K562 (cell line): Measurements from ENCODE around the gene FOXRED2. TPM values are rescaled to one million over a fixed set of nuclear protein-coding genes. Genes with fewer than 3 reads are reported as not detected.

Experiments used
- ARNT ChIP-seq, 2 experiments: fragments of 450-650 bp; IDR thresholded peaks; 2 replicates each; pipeline ENCODE4 v1.6.1; 2016; ENCODE audit warnings: mild to moderate bottlenecking in 1 of 2
- CEBPB ChIP-seq: fragments of 450-650 bp; IDR thresholded peaks from 2 replicates; pipeline ENCODE4 v1.6.1; 2016; ENCODE audit warnings: missing genetic modification characterization, missing compliant biosample characterization
- ETV5 ChIP-seq: sonication (generic); formaldehyde crosslinking; IDR thresholded peaks from 2 replicates; pipeline ENCODE4 v1.4.0; 2020; ENCODE audit warnings: low read depth, mild to moderate bottlenecking, missing genetic modification reagents
- FOXK1 ChIP-seq: sonication (generic); formaldehyde crosslinking; IDR thresholded peaks from 2 replicates; pipeline ENCODE4 v1.8.0; 2022; ENCODE audit warnings: missing genetic modification reagents, mild to moderate bottlenecking, borderline replicate concordance
- FOXP1 ChIP-seq: sonication (generic); formaldehyde crosslinking; IDR thresholded peaks from 2 replicates; pipeline ENCODE4 v1.8.0; 2022; ENCODE audit warnings: mild to moderate bottlenecking, missing genetic modification reagents
- HCFC1 ChIP-seq: IDR thresholded peaks from 2 replicates; pipeline ENCODE4 v1.6.1; 2012; ENCODE audit warnings: low read depth, low read length, improper control_type of control experiment
- KDM2B ChIP-seq: fragments of 250-450 bp; sonication (Bioruptor Pico); IDR thresholded peaks from 2 replicates; pipeline ENCODE4 v1.8.0; 2021; ENCODE audit warnings: mild to moderate bottlenecking, moderate library complexity
- LARP7 ChIP-seq: fragments of 450-650 bp; IDR thresholded peaks from 2 replicates; pipeline ENCODE4 v1.6.1; 2016
- MEIS2 ChIP-seq: fragments of 450-650 bp; IDR thresholded peaks from 2 replicates; pipeline ENCODE4 v1.6.1; 2014; ENCODE audit warnings: mild to moderate bottlenecking; ENCODE audit not compliant: partially characterized antibody
- NCOR1 ChIP-seq: fragments of 450-650 bp; IDR thresholded peaks from 2 replicates; pipeline ENCODE4 v1.6.1; 2016; ENCODE audit warnings: mild to moderate bottlenecking, moderate library complexity
- NR2C1 ChIP-seq, 2 experiments: fragments of 450-650 bp; IDR thresholded peaks; 2 replicates each; pipeline ENCODE4 v1.6.1; 2017; ENCODE audit warnings: mild to moderate bottlenecking in 2 of 2, antibody characterized with exemption in 1 of 2, inconsistent platforms in 1 of 2, missing compliant biosample characterization in 1 of 2, missing genetic modification characterization in 1 of 2
- POLR3G ChIP-seq: IDR thresholded peaks from 2 replicates; pipeline ENCODE4 v1.6.1; 2011; ENCODE audit not compliant: insufficient read length, insufficient replicate concordance; ENCODE audit errors: extremely low read depth
- POU5F1 ChIP-seq: fragments of 150-350 bp; IDR thresholded peaks from 2 replicates; pipeline ENCODE4 v1.6.1; 2014; ENCODE audit warnings: borderline replicate concordance, low read length, low read depth, mild to moderate bottlenecking; ENCODE audit not compliant: partially characterized antibody
- SMAD3 ChIP-seq: fragments of 450-650 bp; formaldehyde crosslinking; conservative IDR thresholded peaks from 2 replicates; pipeline ENCODE4 v1.4.0; 2020; ENCODE audit warnings: mild to moderate bottlenecking
- SMAD4 ChIP-seq: fragments of 250-450 bp; sonication (Bioruptor Pico); conservative IDR thresholded peaks from 2 replicates; pipeline ENCODE4 v1.8.0; 2021; ENCODE audit warnings: inconsistent platforms, mild to moderate bottlenecking, moderate library complexity
- YBX1 ChIP-seq: fragments of 450-650 bp; IDR thresholded peaks from 2 replicates; pipeline ENCODE4 v1.7.1; 2016; ENCODE audit warnings: mild to moderate bottlenecking
- polyA plus RNA-seq, 8 experiments: library from polyadenylated mRNA; depleted of rRNA in 4 of 8; stranded (reverse) in 5 of 8; unstranded in 3 of 8; fragments of >200 nt; fragmentation: Nextera tagmentation in 2 of 8; fragmentation: Illumina TruSeq in 1 of 8; extraction: Ambion mirVana in 2 of 8; extraction: Trizol in 1 of 8; gene quantifications; 2 replicates each; pipeline versions ENCODE4 v1.2.1 to v1.2.3, GENCODE V29; 2011 to 2014; ENCODE audit warnings: inconsistent platforms in 1 of 8, missing spikeins in 1 of 8
- total RNA-seq, 7 experiments: library from RNA; depleted of rRNA in 6 of 7; stranded (reverse); fragments of >200 nt in 6 of 7; fragmentation: Illumina TruSeq in 2 of 7; extraction: Trizol in 2 of 7; gene quantifications; 2 replicates each; pipeline versions ENCODE4 v1.2.1 to v1.2.3, GENCODE V29; 2011 to 2021; ENCODE audit warnings: low replicate concordance in 1 of 7
- TF ChIP-seq, protein P1 (sequence below): fragments of 200-800 bp; sonication (Bioruptor generic); IDR thresholded peaks from 2 replicates; pipeline ENCODE4 v1.6.1; 2017; ENCODE audit warnings: missing genetic modification characterization, missing compliant biosample characterization
- TF ChIP-seq, protein P2 (sequence below), 2 experiments: fragments of 450-650 bp; conservative IDR thresholded peaks; 2 replicates each; pipeline ENCODE4 v1.6.1; 2017; ENCODE audit warnings: mild to moderate bottlenecking in 2 of 2, moderate library complexity in 2 of 2
- TF ChIP-seq, protein P3 (sequence below): sonication (generic); formaldehyde crosslinking; IDR thresholded peaks from 2 replicates; pipeline ENCODE4 v1.8.1; 2023; ENCODE audit warnings: mild to moderate bottlenecking, missing genetic modification reagents, moderate library complexity
- TF ChIP-seq, protein P4 (sequence below), 2 experiments: fragments of 250-450 bp in 1 of 2; fragments of 450-650 bp in 1 of 2; sonication (Bioruptor Pico) in 1 of 2; IDR thresholded peaks; 2 replicates each; pipeline versions ENCODE4 v1.6.1 to v1.8.0; 2016 to 2021; ENCODE audit warnings: mild to moderate bottlenecking in 2 of 2, moderate library complexity in 2 of 2, missing compliant biosample characterization in 1 of 2, missing genetic modification characterization in 1 of 2
- TF ChIP-seq, protein P5 (sequence below): fragments of 450-650 bp; conservative IDR thresholded peaks from 2 replicates; pipeline ENCODE4 v1.6.1; 2016; ENCODE audit warnings: missing genetic modification characterization, low read depth, mild to moderate bottlenecking, missing compliant biosample characterization, moderate library complexity

FOXRED2 gene
- total and polyA plus RNA-seq, 9 of the 15 experiments (the other 6 are each of a cell fraction or from before 2014, with no cell fraction given), result 2.8 to 48.4 (median 7.8) TPM

DNA sequence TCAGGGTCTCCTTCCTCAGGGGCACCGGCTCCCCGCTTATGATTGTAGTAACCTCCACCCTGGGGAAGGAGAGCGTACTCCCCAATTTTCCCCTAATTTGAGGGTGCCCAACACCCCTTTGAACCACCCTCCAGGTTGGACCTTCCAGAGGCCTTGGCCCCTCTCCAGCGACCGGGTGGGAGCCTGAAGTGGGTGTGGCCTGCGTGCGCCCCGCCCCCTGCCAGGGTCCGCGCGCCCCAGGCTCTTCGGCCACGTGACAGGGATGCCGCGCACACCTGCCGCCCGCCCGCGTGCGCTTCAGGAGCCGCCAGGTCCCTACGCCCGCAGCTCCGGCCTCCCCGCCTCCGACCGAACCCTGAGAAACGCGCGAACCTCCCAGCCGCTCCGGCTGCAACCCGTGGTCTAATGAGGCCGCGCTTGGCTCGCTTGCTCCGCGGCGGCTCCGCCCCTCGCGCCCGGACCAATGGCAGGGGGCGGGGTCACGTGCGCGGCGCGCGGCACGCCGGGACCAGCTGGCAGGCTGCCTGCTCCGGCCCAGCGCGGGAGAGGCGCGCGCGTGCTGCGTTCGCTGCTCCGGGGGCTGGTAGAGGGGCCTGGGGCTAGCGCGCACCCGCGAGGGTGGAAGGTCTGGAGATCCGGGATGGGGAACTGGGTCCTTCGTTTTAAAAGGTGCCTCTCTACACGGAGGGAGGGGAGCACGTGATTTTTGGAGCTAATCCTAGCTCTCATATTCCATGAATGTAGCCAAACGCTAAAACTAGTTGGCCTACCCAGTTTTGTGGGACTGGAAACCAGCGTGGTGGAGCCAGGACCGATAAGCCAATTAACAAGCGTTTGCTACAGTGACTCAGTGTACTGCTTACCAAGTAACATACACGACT, at the start of gene FOXRED2 (continued):
- TF ChIP-seq, protein P1, sequence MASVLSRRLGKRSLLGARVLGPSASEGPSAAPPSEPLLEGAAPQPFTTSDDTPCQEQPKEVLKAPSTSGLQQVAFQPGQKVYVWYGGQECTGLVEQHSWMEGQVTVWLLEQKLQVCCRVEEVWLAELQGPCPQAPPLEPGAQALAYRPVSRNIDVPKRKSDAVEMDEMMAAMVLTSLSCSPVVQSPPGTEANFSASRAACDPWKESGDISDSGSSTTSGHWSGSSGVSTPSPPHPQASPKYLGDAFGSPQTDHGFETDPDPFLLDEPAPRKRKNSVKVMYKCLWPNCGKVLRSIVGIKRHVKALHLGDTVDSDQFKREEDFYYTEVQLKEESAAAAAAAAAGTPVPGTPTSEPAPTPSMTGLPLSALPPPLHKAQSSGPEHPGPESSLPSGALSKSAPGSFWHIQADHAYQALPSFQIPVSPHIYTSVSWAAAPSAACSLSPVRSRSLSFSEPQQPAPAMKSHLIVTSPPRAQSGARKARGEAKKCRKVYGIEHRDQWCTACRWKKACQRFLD (CRISPR knock-in tag), result peak; percentile 89
- TF ChIP-seq HCFC1, result no peak
- TF ChIP-seq, protein P2, sequence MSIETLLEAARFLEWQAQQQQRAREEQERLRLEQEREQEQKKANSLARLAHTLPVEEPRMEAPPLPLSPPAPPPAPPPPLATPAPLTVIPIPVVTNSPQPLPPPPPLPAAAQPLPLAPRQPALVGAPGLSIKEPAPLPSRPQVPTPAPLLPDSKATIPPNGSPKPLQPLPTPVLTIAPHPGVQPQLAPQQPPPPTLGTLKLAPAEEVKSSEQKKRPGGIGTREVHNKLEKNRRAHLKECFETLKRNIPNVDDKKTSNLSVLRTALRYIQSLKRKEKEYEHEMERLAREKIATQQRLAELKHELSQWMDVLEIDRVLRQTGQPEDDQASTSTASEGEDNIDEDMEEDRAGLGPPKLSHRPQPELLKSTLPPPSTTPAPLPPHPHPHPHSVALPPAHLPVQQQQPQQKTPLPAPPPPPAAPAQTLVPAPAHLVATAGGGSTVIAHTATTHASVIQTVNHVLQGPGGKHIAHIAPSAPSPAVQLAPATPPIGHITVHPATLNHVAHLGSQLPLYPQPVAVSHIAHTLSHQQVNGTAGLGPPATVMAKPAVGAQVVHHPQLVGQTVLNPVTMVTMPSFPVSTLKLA (conservative IDR thresholded peaks at IDR 0.05), result peak; percentile 85 to 93
- TF ChIP-seq ETV5 (CRISPR knock-in tag), result no peak
- TF ChIP-seq NCOR1, result no peak
- no peak for TF ChIP-seq POU5F1
- no peak for TF ChIP-seq KDM2B (CRISPR knock-in tag)
- no peak for TF ChIP-seq ARNT (IDR thresholded peaks at IDR 0.05)
- TF ChIP-seq, protein P3, sequence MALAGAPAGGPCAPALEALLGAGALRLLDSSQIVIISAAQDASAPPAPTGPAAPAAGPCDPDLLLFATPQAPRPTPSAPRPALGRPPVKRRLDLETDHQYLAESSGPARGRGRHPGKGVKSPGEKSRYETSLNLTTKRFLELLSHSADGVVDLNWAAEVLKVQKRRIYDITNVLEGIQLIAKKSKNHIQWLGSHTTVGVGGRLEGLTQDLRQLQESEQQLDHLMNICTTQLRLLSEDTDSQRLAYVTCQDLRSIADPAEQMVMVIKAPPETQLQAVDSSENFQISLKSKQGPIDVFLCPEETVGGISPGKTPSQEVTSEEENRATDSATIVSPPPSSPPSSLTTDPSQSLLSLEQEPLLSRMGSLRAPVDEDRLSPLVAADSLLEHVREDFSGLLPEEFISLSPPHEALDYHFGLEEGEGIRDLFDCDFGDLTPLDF, result peak; percentile 85
- no peak for TF ChIP-seq SMAD3
- no peak for TF ChIP-seq YBX1
- TF ChIP-seq, protein P4, sequence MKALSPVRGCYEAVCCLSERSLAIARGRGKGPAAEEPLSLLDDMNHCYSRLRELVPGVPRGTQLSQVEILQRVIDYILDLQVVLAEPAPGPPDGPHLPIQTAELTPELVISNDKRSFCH (CRISPR knock-in tag; IDR thresholded peaks at IDR 0.05), result no peak
- TF ChIP-seq, protein P4 (tag; IDR thresholded peaks at IDR 0.05), result 0 out of 2 replicates have a peak, but pooled peaks have one; percentile 47
- no peak for TF ChIP-seq NR2C1 (IDR thresholded peaks at IDR 0.05)
- no peak for TF ChIP-seq NR2C1 (tag; IDR thresholded peaks at IDR 0.05)
- TF ChIP-seq FOXK1 (CRISPR knock-in tag), result 0 out of 2 replicates have a peak, but pooled peaks have one; percentile 43
- TF ChIP-seq, protein P5, sequence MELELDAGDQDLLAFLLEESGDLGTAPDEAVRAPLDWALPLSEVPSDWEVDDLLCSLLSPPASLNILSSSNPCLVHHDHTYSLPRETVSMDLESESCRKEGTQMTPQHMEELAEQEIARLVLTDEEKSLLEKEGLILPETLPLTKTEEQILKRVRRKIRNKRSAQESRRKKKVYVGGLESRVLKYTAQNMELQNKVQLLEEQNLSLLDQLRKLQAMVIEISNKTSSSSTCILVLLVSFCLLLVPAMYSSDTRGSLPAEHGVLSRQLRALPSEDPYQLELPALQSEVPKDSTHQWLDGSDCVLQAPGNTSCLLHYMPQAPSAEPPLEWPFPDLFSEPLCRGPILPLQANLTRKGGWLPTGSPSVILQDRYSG (tag), result peak; percentile 77; the same call in 1 of the 2 replicates
- TF ChIP-seq LARP7, result no peak
- peak; percentile 43 for TF ChIP-seq MEIS2
- TF ChIP-seq CEBPB, result no peak
- no peak for TF ChIP-seq POLR3G
- TF ChIP-seq FOXP1 (CRISPR knock-in tag), result peak; percentile 96
- peak; percentile 87 for TF ChIP-seq SMAD4 (CRISPR knock-in tag)
